Superior temporal gyrus (tissue), 1 donor: Measurements from ENCODE around the gene CLIP2.
A peak's percentile ranks its signal among the peaks of the same experiment; 100 is the strongest.

ENCODE experiments used
- DNase-seq: peaks from one replicate; pipeline ENCODE4 v3.0.0-alpha.2; 2016; ENCODE audit errors: extremely low spot score

The CLIP2 gene

DNA sequence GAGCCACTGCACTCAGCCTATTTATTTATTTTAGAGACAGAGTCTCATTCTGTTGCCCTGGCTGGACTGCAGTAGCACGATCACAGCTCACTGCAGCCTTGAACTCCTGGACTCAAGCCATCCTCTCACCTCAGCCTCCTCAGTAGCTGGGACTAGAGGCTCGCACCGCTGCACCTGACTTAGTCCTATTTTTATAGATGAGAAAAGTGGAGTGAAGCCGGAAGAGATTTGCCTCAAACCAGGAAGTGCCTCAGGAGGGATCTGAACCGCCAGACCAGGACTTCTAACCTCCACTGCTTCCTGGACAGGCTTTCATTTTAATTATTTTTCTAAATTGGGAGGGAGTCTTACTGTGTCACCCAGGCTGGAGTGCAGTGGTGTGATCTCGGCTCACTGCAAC lies 17.5 kb upstream of the CLIP2 start:
- no peak for DNase-seq

DNA sequence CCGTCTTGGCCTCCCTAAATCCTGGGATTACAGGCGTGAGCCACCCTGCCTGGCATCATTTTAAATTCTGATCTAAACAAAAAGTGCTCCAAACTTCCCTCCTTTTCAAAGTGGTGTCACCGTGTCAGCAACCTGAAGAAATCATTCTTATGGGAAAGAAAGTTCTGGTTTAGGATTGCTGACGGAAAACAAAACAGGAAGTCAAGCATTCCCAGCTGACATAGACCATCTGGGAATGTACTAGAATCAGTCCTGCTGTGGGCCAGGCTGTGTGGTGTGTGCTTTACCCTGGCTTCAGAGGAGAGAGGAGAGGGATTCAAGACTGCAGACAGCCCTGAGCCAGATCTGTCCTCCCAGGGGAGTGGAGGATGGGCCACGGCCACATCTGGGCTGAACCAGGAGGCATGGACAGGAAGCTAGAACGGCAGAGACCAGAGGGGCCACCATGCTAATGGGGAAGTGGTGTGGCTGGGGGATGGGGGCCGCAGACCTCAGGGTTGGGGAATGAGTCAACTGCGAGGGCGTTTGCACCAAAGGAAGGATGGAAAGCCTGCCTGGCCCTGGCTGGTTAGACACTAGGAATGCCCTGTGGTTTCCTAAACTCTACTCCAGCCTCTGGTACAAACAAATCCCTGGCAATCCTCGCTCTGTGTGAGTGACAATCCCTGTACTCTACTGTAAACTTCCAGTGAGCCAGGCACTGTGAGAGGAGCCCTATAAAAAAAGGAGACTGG lies 16.7 kb upstream of the CLIP2 start:
- DNase-seq: no peak

DNA sequence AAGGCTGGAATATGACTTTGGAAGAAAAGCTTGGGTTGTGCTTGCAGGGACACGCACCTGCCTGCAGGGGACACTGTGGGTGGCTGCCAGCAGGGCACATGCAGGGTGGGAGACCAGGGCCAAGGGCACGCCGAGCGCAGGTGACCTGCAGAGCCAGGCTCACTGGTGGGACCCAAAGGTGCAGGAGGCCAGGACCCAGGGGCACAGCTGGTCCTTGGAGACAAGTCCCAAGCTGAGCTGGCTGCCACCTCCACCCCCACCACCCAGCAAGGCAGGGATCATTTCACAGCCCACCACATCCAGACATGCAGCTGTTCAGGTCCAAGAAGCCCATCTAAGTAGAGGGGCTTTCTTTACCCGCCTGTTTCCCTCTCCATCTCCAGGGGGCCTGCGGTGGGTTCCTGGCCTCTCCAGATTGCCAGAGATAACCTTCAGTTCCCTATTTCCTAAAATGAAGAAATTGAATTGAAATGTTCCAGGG lies 13.8 kb upstream of the CLIP2 start:
- no peak for DNase-seq

DNA sequence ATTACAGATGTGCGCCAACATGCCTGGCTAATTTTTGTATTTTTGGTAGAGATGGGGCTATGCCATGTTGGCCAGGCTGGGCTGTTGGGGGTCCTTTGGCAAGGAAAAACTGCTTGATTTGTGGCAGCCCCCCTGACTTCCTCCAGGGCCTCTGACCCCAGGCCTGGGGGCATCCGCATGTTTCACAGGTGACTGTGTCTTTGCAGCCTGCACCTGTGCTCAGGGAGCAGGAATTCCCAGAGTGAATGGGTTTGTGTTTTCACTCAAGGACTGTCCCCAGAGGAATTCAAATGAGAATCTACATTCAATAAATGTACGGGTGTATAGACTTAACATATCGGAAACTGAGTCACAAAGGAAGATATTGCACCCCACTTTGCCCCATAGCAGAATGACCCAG lies 11.6 kb upstream of the CLIP2 start:
- DNase-seq: no peak

DNA sequence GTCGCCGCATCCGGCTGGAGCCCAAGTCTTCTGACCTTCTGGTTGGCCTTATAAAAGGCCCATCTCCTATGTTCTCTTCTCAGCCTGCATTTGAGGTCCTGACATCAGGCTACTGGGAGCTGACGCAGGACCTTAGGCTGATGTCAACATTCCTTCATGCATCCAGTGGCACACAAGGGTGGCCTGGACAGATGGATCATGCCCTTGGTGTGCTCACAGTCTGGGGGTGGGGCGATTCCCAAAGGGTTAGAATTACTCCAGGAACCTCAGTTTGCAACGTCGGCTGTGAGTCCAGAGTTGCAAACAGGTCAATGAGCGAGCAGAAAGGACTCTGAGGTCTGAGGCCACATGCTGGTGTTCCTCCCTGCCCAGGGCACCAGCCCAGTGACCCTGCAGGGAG lies 8.2 kb upstream of the CLIP2 start:
- DNase-seq: no peak

DNA sequence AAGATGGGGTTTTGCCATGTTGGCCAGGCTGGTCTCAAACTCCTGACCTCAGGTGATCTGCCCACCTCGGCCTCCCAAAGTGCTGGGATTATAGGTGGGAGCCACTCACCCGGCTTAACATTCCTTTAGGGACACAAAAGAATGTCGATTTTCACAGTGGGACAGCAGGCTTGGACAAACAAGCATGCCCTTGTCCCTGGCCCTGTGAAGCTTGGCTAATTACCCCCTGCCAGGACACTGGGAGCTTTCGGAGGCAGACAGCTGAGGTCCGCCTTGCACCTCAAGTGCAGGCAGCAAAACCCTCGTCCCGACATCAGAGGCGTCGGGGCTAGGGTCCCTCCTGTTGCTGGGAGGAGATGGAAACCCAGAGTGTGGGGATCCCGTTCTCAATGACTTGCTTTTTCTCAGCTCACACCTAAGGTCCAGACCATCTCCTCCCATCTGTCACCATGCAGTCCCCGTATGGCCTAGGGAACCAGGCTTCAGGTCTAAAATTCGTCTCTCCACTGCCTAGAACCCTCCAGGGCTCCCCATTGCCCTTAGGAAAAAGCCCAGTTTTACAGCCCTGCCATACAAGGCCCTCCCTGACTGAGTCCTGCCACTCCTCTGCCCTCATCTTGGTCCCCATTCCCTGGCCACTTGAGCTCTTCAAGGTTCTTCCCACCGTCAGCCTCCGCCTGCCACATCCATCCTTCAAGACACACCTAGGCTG lies 6.3 kb upstream of the CLIP2 start:
- DNase-seq: no peak

DNA sequence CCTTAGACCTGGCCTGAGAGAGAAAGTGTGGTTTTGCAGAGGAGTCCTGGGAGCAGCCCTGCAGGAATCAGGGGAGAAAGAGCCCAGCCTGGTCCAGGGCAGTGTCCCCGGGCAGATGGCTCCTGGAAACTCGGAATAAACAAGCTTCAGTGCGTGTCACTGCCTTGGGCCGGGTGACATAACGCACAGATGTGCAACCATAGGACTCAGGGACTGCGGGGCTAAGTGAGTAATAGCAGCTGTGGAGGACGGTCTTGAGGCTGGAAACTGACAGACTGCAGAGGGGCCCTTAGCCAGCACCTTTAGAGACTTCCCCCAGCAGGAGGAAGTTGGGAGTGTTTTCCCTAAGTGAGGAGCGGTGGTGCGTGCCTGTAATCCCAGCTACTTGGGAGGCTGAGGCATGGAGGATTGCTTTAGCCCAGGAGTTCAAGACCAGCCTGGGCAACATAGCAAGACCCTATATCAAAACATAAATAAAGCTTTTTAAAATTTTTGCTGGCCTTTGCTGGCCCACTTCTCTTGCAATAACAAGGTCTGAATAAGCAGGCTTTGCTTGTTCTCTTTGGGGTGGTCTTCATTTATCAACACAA lies 5.3 kb upstream of the CLIP2 start:
- peak; percentile 67 for DNase-seq

DNA sequence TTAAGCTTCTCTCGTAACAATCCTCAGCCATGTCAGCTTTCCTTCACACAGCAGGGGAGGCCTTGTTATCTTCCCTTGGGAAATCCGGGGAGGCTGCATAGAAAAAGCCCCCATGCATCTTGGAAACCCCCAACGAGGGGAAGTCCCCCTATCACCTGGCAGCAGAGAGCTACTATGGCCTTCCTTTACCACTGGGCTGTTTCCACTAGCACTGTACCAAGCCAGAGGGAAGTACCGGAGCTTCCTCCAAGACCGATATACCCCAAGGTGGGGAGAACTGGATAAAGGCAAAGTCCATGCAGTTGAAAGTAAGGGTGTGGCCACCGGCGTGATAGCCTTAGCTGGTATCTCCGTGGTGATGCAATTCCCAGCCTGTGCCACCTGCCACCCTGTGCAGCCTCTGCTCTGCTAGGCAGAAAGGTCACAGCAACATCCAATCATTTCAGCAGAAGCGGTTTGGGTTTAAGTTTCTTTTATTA lies 4.4 kb upstream of the CLIP2 start:
- no peak for DNase-seq

DNA sequence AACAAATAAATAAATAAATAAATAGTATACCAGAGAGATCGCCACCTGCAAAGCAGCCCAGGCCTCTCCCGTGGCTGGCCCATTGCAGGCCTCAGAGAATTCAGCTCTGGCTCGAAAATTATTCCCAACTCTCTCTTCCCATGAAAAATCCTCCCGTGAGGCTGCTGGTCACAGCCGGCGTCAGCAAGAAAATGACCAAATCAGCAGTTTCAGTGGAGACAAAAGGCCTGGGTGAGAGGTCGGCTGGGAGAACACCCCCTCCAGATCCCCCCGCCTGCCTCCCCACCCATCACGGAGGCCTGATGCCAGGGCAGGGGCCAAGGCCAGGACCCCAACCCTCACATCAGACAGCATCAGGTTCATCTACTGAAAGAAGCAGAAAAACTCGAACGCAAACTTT lies 3.1 kb upstream of the CLIP2 start:
- DNase-seq: no peak

DNA sequence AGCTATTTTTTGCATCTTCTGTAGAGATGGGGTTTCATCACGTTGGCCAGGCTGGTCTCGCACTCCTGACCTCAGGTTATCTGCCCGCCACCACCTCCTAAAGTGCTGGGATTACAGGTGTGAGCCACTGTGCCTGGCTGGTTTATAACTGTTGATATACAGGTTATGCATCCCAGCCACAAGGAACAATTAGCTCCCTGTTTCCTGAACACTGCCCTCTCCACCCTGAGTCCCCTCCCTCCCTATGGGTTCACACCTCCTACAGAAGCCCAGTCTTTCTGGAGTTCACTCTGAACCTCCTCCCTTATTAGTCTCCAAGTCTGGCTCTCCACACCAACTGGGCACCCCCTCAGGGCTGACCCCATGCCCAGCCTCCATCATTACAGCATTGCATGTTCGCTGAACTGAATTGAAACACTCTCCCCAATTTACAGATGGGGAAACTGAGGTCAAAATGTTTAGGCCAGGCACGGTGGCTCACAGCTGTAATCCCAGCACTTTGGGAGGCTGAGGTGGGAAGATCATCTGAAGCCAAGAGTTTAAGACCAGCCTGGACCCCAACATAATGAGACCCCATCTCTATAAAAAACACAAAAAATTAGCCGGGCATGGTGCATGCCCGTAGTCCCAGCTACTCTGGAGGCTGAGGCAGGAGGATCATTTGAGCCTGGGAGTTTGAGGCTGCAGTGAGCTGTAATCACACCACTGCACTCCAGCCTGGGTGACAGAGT lies 1.7 kb upstream of the CLIP2 start:
- no peak for DNase-seq

DNA sequence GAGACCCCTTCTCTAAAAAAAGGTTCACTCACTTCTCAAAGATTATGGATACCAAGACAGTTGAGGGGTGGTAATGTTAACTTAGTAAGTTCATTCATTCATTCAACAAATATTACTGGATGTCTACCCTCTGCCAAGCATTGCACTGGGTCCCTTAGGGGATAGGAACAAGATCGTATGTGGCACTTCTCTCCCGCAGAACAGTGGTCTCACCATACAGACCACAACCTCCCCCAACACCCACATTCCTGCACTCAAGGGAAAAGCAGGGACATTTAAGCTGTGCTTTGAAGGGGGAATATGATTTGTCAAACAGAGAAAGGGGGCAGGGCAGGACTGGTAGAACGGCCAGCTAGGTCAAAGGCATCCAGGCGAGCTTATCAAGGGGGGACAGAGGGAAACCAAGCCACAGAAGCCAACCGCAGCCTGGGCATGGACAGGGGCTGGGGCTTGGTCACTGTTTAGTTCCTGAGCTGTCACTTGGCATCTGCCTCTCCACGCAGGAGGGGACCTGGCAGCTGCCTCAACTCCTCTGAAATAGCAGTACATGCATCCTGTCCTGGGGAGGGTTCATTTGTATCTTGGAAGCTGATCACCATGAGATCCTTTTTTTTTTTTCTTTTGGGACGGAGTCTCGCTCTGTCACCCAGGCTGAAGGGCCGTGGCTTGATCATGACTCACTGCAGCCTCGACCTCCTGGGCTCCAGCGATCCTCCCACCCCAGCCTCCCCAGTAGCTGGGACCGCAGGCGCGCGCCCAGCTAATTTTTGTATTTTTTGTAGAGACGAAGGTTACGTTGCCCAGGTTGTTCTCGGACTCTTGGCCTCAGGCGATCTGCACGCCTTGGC lies 949 bp upstream of the CLIP2 start:
- DNase-seq: no peak

DNA sequence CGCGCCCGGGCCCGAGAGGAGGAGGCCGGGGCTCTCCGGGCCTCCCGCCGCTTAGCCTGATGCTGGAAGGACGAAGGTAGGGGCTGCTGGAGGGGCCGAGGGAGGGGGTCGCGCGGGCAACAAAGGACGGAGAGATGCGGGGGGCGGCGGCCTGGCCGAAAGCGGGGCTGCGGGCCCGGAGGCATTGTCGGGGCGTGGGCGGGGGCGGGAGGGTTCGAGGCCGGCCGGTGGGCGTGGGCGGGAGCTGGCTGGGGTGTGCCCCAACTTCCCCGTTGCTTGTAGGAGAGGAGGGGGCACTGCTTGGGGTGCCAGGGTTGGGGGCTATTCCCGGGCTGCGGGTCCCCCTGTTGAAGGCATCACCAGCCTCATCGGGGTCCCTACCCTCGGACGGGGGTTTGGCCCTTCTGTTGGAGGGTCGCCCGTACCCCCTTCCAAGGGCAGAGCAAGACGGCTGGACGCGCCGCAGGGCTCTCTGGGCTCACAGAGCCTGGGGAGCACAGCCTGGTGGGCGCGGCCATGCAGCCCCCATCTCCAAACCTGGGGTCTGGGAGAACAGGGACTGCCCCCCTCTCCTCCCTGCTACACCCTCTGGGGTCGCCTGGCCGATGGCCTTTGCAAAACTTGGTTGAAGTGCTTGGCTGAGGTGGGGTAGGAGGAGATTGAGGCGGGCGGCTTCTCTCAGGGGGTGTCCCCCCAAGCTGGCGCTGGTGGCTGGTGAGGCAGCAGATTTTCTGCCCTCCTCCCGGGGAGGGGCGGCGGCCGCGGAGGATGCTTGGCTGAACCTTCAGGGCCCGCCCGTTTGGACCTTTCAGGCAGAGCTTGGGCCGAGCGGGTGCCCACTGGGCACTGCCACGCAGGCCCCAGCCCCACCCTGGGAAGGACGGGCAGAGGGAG lies 699 bp downstream of the CLIP2 start:
- peak; percentile 45 for DNase-seq

DNA sequence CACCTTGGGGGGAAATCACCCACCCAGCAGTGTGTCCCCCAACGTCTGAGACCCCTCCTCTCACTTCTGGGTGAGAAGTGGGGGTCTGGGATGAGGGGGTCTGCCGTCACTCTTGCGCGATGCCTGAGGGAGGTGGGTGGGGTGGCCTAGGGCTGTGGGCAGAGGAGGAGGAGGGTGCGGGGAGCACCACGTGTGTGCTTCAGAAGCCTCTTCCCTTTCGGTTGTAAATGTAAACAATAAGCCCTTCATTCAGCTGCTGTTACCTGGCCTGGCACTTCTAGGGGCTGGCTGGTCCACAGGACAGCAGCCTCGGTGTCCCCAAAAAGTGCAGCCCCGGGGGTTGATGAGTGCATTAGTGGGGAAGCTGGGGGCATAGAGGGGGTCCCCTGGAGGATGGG lies 1.3 kb downstream of the CLIP2 start:
- no peak for DNase-seq

DNA sequence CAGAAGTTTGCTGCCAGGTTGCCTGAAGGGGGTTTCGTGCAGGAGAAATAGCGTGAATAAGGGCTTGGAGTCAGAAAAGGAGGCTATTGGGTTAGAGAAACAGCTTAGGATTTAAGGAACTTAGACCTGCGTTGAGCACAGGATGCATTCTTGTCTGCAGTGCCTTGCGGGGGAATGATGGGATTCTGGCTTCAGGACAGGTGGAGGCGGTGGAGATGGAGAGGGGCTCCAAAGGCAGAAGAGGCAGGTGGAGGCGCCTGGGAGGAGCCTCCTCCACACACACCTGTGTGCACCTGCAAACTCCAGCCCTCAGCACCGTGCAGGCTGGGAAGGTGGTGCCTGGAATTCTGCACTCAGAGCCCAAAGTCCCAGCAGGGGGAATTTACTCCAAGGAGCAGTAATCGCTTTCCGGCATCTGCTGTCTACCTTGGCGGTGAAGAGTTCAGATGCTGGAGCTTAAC lies 1.8 kb downstream of the CLIP2 start:
- DNase-seq: no peak

DNA sequence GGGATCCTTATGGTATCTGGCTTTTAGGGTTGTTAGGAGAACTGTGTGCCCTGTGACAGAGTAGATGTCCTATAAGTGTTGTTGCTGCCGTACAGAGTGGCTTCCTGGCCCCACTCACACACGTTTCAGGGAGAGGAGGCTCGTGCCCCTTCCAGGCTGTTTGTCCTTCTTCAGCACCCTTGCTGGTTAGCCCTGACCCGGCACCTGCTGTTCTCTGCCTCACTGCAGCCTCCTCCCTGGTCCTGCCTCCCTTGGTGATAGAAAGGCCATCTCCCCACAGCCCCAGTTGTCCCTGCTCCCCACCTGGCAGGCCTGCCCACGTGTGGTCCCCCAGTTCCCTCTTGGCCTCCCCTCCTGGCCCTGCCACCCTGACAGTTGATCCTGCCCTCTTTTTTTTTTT lies 2.3 kb downstream of the CLIP2 start:
- no peak for DNase-seq

DNA sequence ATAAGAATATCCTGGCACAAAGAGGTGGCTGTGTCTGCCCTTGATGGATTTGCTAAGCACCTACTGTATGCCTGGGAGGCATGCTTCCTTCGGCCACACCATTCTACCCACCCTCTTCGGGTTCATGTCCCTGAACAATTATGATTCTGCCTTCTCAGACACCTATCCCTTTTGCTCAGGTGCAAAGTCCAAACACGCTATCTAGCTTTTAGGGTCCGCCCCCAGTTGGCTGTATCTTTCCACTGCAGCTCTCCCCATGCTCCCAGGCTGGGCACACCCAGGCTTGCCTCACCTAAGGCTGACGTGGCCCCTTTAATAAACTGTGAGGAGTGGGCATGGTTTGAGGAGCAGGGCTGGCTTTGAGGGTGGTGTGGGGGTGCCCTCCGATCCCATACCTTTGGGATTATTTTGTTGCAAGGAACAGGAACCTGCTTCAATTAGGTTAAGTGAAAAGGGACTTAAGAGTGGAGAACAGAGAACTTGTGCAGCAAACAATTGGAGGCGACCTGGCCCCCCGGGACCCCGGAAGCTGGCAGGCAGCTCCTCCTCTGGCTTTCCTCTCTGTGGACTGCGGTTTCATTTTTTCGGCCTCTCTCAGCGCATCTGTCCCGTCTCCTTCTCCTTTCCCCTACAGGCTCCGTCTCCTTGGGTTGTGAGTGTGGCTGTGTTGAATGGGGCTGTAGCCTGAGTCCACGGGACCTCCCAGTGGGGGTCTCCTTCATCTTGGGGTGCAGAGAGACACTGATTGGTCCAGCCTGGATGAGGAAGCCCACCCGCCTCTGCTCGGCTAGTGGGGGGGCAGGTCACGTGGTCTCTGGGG lies 3.8 kb downstream of the CLIP2 start:
- no peak for DNase-seq

DNA sequence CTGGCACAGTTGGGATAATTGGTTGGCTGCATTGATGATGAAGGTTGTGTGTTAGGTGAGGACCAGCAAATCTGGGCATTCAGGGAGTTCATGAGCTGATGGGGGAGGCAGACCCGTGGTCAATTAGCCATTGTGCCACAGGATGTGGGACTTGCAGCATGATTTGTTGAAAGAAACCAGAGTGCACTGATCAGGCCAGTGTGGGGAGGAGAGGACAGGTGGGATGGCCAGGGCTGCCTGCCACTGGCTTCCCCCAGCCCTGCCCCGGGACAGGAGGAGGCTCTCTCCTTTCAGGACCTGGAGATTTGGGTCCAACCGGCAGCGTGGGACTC lies 4.3 kb downstream of the CLIP2 start:
- no peak for DNase-seq

DNA sequence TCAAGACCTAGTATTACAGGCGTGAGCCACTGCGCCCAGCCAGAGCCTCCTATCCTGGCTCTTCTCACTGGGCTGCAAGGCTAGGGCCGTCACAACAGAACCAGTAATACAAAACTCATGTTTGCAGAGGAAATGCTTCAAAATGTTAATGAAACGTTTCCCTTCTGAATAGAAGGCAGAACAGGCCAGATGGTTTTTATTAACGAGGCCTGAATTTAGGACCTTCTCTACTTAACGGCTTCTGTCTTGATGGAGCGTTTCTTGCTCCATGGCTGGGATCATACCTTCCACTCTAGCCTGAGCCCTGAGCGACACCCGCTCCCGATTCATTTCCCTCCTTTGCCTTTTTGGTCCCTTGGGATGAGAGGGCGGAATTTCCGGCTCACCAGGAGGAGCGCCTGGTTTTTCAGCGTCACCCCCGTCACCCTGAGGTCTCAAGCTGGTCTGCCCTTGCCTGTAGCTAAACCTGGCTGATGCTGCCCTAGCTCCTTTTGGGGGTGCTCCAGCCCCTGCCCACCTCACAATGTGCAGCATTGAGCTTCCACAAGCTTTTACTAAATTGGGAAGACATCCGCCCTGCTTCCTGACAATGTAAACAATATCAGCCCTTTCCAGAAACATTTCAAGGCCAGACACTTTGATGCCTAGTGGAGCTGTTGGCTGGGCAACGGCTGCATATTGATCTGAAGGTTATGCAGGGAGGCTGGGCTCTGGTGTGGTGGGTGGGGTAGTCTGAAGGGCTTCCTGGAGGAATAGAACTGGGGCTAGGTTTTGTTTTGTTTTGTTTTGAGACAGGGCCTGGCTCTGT lies 5.2 kb downstream of the CLIP2 start:
- DNase-seq: no peak
